Parathyroid adenoma (tissue), 2 donors: ENCODE results near the gene S1PR3.

Experiments
- H2AFZ ChIP-seq: fragments of 300-600 bp; sonication (generic); one replicate; pipeline ENCODE4 v1.7.0; 2017; ENCODE audit warnings: antibody characterized with exemption, mild to moderate bottlenecking
- H3K27ac ChIP-seq: fragments of 300-600 bp; sonication (generic); one replicate; pipeline ENCODE4 v1.7.0; 2017
- H3K27me3 ChIP-seq: fragments of 300-600 bp; sonication (generic); one replicate; pipeline ENCODE4 v1.7.0; 2017; ENCODE audit warnings: low read length; ENCODE audit not compliant: control insufficient read depth, insufficient read depth
- H3K36me3 ChIP-seq: fragments of 300-600 bp; sonication (generic); one replicate; pipeline ENCODE4 v1.7.0; 2017; ENCODE audit warnings: low read length; ENCODE audit not compliant: control insufficient read depth, insufficient read depth
- H3K4me1 ChIP-seq: fragments of 300-600 bp; sonication (generic); one replicate; pipeline ENCODE4 v1.7.0; 2017; ENCODE audit warnings: control low read depth
- H3K4me2 ChIP-seq: fragments of 300-600 bp; sonication (generic); one replicate; pipeline ENCODE4 v1.7.0; 2017; ENCODE audit warnings: low read length
- H3K4me3 ChIP-seq: fragments of 300-600 bp; sonication (generic); one replicate; pipeline ENCODE4 v1.7.0; 2017; ENCODE audit warnings: low read depth, low read length
- H3K79me2 ChIP-seq: fragments of 300-600 bp; sonication (generic); one replicate; pipeline ENCODE4 v1.7.0; 2017; ENCODE audit warnings: control low read depth
- H3K9ac ChIP-seq: fragments of 300-600 bp; sonication (generic); one replicate; pipeline ENCODE4 v1.7.0; 2017; ENCODE audit warnings: mild to moderate bottlenecking
- H3K9me3 ChIP-seq: fragments of 300-600 bp; sonication (generic); one replicate; pipeline ENCODE4 v1.7.0; 2017; ENCODE audit warnings: low read length; ENCODE audit not compliant: control insufficient read depth
- CTCF ChIP-seq: fragments of 300-600 bp; sonication (generic); IDR thresholded peaks from one replicate; pipeline ENCODE4 v1.7.0; 2017; ENCODE audit warnings: antibody characterized with exemption, mild to moderate bottlenecking
- donor health status: primary hyperparathyroidism.

Gene S1PR3

GRCh38 chr9:88957526-88957925 is 33.7 kb upstream of the S1PR3 start:
- Histone ChIP-seq H3K27me3 (no peaks in the 10 kb centered on the region), H3K36me3 (no peaks in the 10 kb centered on the region), H3K27ac (no peak overlapping the region), H2AFZ (no peak overlapping the region), H3K4me3 (no peak overlapping the region), H3K79me2 (no peaks in the 10 kb centered on the region), H3K4me1 (no peaks in the 10 kb centered on the region), H3K9ac (no peak overlapping the region), H3K9me3 (no peaks in the 10 kb centered on the region), H3K4me2 (no peak overlapping the region)
- no peak for TF ChIP-seq CTCF

GRCh38 chr9:88959727-88960469 is 31.4 kb upstream of the S1PR3 start:
- Histone ChIP-seq H3K36me3 (no peaks in the 10 kb centered on the region), H3K27me3 (no peaks in the 10 kb centered on the region), H3K4me2 (no peak overlapping the region), H3K4me3 (no peak overlapping the region), H3K27ac (no peak overlapping the region), H3K9ac (no peak overlapping the region), H3K4me1 (no peaks in the 10 kb centered on the region), H3K79me2 (no peaks in the 10 kb centered on the region), H3K9me3 (no peaks in the 10 kb centered on the region), H2AFZ (no peak overlapping the region)
- no peak for TF ChIP-seq CTCF

- Histone ChIP-seq H3K4me3 (no peak overlapping the region), H3K36me3 (no peaks in the 10 kb centered on the region), H3K4me1 (no peaks in the 10 kb centered on the region), H3K27ac (no peak overlapping the region), H3K9ac (no peak overlapping the region), H3K27me3 (no peaks in the 10 kb centered on the region), H2AFZ (no peak overlapping the region), H3K9me3 (no peaks in the 10 kb centered on the region), H3K79me2 (no peaks in the 10 kb centered on the region), H3K4me2 (no peak overlapping the region)
- TF ChIP-seq CTCF, result no peak
Measured at GRCh38 chr9:88960632-88961031, 30.6 kb upstream of the S1PR3 start.

GRCh38 chr9:88965473-88965872 is 25.8 kb upstream of the S1PR3 start:
- no peaks in the 10 kb centered on the region for H3K79me2 ChIP-seq
- no peaks in the 10 kb centered on the region for H3K9me3 ChIP-seq
- no peak overlapping the region for H3K9ac ChIP-seq
- no peak overlapping the region for H3K4me3 ChIP-seq
- H3K36me3 ChIP-seq, result no peaks in the 10 kb centered on the region
- no peak overlapping the region for H3K4me2 ChIP-seq
- no peak overlapping the region for H2AFZ ChIP-seq
- H3K4me1 ChIP-seq, result no peaks in the 10 kb centered on the region
- H3K27me3 ChIP-seq, result no peaks in the 10 kb centered on the region
- TF ChIP-seq CTCF, result no peak
- H3K27ac ChIP-seq, result no peak overlapping the region
